DMS 273 treated with DMSO at 0.1 percent for 48 hours (cell line): ENCODE results near the gene KLHL12.
A peak's percentile ranks its signal among the peaks of the same experiment; 100 is the strongest.

Experiments used
- DNase-seq: peaks from one replicate; lab custom pipeline; 2025; lab: John Stamatoyannopoulos, UW

KLHL12 gene

DNA sequence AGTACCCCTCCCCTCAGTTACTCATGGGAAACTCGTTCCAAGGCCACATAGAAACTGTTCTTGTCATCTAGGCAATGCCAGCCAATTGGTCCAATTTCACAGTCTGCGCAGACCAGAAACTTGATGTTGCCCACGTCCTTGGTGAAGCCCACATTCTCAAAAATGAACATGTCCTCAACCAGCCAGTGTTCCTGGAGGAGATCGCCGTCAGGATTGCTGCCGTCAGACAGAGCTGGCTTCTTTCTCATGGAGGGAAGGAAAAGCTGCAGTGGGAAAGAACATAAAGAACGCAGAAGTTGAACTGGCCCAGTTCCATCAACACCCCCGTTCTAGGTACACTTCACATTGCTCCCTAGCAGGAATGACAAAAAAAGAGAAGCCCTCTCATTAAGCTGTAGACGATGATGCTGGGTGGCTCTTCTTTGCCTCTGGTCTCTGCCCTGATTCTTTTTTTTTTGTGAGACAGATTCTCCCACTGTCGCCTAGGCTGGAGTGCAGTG, 46.0 kb downstream of the KLHL12 start:
- no peak for DNase-seq

DNA sequence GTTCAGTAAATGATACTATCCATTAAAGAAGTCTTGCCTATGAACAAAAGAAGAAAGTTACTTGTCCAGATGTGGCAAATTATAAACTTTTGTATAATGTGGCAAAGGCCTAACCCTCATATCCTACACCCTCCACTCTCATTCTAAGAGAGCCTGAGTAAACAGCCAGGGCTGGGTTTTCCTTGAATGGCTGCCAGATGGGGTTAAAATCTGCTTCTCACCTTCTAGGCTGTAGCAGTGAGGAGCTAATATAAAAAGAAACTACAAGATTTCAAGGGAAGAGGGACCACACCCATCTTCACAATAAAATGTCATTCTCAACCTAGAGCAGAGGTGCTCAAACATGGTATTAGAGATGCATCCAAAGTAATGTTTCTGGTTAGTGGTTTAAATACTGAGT, 47.0 kb downstream of the KLHL12 start:
- no peak for DNase-seq

DNA sequence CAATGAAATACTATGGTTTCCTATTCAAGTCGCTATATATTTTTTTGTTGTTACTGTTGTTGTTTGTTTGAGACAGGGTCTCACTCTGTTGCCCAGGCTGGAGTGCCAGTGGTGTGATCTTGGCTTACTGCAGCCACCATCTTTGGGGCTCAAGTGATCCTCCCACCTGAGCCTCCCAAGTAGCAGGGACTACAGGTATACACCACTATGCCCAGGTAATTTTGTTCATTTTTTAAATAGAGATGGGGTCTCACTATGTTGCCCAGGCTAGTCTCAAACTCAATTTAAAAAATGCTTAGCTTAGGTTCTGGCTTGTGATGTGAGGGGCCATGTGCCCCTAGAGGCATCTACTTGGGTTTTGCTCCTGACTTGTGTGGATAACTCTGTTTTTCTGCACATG, 47.9 kb downstream of the KLHL12 start:
- DNase-seq, result no peak

DNA sequence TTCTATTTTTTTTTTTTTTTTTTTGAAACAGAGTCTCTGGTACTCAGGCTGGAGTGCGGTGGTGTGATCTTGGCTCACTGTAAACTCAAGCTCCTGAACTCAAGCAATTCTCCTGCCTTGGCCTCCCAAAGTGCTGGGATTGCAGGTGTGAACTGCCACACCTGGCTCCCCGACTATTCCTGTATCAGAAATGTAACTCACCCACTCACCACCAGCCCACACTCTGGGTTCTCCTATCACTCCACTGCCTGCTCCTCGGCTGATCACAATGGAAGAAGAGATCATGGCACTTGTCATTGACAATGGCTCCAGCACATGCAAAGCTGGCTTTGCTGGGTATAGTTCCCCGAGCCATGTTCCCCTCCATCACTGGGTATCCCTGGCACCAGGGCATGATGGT, 54.0 kb downstream of the KLHL12 start:
- DNase-seq, result no peak

DNA sequence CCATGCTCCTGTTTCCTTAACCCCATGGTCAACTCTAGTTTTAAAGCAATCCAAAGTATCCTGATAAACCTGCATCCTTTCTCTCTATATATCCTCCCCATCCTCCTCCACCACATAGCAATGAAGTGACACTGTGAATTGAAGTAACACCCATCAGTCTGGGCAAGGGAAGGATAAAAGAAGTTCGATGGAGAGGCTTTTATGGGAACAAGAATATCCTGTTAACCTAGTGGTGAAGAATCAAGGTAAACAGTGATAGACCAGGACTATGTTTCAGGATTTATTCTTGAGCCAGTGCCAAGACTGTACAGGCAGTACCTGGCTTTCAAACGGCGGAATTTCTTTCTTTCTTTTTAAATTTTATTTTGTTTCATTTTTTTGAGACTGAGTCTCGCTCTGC, 55.7 kb downstream of the KLHL12 start:
- DNase-seq, result no peak

DNA sequence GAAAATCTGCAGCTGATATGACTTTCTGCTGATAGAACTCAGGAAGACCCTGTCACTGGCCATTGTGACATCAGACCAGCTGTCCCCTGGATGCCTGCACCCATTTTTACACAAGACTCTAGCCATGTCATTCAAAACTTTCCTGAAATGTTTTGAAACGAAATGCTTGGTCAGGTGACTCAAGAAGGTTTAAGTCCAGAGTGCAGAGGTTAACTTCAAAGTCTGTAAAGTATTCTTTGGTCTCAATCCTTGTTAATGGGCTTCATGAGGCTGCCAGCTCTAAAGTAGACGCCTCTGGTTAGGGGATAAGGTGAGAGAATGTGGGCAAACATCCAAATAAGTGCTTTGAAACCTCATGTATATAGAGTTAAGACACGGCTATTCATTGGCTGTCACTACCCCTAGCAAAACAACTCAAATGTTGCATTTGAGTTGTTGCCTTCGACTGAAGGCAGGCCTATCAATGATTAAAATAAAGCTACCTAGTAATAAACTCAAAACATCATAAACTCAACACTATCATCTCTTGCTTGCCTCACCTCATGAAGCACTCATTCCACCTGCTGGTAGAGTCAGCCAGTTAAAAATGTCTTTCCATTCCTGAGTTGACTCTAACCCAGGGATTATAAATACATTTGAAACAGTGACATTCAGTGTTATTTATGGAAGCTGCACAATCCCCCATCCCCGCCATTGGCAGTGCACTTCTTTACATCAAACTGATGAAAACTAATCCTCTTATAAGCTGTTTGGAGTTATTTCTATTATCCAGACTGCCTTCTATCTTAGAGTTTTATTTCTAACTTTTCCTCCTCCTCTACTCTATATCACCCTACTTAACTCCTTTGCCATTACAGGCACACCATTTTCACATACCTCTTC, 64.1 kb downstream of the KLHL12 start:
- no peak for DNase-seq

DNA sequence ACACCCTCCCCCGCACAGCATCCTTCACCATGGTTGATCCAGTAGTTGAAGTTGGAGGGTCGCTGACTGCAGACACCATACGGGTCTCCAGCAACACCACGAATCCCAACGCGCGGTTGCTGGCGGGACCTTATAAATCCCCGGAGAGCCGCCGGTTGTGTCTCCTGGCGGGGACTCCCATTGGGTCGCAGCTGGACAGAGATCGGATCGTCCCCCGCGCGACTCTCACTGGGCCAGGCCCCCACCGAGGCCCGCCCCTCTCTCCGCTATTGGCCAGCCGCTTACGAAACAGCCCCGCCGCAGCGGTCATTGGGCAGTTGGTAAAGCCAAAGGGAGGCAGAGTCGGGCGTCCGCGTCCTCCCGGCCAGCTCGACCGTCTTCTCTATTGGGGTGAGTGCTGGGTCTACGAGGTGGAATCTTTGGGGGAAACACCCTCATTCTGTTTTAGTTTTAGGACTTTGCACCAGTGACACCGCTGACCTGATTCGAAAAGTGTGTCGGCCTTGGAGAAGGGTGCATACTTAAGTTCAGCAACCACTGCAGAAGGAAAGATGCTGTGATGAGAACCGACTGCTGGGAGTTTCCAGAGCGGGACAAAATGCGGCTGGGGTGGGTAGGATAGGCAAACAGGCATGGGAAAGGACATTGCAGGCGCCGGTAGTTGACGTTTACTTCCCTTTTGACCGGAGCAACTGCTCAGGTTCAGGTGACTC, 65.5 kb downstream of the KLHL12 start:
- peak; percentile 59 for DNase-seq

DNA sequence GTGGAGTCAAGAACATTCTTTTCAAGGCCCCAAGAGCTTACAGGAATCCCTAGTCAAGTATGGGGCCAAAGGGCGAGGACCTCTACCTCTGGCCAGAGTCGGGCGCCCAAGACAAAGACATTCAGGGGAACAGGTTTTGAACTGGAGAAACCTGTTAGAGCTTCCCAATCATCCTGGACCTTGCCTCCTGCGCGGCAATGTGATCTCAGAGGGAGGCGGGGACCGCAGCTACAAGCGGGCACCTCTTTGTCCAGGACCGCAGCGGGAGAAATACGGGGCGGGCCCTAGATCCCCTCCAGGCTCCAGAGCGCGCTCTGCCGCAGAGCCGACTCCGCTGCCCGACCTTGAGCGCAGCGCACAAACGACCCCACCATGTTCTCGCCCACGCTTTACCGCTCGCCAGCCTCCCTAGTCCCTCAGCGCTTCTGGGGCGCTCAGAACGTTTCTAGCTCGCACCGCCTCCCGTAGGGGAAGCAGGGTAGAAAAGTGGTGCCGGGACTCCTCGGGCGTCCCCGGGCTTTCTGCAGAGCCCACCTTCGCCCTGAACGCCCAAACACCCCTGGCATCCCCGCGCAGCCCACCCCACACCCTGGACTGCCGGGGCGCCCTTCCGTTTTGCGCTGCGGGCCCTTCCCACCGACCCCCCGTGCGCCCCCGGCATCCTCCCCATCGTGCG, 66.2 kb downstream of the KLHL12 start:
- peak; percentile 12 for DNase-seq

DNA sequence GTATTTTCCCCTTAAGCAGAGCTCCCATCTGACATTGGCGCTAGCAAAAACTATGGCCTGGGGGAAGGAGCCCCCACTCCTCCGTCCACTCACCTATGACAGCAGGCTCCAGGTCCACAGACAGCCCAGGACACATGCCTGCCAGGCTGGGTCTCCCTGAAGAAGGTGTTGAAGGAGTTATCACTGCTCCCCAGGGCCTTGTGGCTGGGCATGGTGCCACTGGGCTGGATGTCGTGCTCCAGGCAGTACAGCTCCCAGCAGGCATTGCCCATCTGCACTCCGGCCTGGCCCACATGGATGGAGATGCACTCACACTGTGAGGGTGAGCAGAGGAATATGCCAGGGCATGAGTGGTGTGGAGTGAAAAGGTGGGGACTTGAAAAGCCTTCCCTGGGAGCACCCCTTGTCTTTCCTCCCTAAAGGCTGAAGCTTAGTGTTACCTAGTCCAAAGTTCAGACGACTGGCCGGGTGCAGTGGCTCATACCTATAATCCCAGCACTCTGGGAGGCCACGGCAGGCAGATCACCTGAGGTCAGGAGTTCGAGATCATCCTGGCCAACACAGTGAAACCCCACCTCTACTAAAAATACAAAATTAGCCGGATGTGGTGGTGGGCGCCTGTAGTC, 68.1 kb downstream of the KLHL12 start:
- DNase-seq, result no peak

DNA sequence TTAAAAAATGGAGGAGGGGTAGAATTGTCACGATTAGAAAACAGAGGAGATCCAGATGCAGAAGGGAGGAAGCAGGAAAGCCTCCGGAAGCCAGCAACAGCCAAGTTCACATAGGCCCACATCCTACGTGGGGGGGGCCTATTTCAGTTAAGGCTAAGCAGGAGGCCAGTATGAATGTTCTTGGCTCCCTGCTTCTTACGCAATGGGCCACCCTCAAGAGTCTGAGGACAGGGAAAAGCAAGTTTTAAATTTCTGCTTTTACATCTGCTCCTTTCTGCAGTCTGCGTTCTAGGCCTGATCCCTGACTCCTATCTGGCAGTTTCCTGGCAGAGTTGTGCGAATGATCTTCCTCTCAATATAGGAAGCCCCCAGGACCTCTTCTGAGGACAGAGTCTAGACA, 68.7 kb downstream of the KLHL12 start:
- DNase-seq, result no peak

DNA sequence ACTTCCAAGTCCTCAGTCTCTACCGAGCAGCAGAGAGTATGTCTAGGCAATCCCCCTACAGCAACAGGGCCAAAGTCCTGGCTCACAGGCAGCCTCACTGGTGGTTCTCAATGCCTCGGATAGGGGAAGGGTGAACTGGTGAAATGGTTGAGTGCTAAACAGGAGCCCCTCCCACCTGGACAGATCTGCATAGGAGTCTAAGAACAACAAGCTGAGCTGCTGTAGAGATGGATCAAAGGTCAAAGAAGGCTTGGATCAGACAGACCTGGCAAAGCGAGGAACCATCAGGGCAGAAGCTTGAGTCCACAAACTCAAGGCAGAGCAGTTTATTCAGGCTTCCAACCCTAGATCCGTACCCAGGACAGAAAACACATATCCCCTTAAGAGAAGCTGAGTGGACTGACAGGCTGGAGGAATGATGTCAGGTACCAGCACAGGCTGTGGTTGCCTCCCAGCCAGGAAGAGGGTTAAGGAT, 69.9 kb downstream of the KLHL12 start:
- DNase-seq, result no peak

DNA sequence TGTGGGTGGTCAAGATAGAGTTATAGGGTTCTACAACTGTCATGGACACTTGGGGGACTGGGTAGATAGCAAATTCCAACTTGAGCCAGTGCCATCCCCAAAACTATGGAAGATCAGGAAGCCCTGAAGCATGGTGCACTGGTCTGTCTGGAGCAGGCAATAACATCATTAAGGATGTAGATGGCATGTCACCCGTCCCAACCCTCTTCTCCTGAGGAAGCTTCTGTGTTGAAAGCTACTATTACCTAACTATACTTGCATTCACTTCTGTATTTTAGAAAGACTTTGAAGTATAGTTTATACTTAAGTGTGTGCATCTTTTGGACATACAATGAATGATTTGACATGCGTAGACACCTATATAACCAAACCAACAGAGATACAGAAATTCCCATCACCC, 71.0 kb downstream of the KLHL12 start:
- no peak for DNase-seq

DNA sequence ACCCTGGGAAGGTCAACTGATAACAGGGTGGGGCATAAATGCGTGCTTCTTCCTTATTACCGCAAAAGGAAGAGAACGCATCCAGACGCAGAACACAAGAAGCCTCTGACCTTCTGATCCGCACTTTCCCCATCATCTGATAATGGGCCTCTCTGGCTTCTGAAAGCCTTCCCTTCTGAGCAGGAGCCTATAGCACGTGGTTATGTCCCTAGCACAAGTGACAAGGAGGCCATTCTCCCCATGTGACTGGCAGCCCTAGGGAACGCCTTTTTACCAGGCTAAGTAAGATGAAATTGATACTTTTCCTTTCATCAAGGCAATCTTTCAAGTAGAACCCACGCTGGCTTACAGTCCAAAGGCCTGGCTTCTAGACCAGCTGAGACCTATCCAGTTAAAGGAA, 72.2 kb downstream of the KLHL12 start:
- DNase-seq, result no peak

DNA sequence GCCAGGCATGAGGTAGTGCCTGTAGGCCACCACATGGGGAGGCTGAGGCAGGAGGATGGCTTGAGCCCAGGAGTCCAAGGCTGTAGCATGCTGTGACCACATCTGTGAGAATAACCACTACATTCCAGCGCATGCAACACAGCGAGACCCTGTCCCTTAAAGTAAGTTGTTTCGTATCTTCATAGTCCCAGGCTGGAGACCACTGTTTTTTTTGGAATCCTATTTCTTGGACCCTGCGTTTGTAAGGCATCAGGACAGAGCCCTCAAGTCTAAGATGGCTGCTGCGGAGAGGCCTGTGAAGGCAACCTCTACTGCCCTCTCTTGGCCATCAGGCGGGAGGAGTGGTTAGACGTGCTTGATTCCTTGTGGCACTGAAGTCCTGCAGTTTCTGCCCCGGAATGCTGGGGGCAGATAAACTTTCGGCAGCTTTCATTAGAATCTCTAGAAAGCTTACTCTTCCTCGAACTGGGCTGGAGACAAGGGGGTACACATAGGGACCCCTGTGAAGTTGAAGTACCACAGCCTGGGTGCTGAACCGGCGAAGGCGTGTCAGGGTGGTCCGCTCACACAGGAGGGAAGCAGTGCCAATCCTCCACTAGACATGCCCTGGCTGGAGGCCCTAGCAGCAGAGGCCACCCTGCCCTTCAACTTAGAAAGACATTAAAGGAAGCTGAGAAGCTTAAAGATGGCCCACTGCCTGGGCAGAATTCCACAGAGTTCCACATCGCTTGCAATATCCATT, 74.7 kb downstream of the KLHL12 start:
- DNase-seq, result no peak

DNA sequence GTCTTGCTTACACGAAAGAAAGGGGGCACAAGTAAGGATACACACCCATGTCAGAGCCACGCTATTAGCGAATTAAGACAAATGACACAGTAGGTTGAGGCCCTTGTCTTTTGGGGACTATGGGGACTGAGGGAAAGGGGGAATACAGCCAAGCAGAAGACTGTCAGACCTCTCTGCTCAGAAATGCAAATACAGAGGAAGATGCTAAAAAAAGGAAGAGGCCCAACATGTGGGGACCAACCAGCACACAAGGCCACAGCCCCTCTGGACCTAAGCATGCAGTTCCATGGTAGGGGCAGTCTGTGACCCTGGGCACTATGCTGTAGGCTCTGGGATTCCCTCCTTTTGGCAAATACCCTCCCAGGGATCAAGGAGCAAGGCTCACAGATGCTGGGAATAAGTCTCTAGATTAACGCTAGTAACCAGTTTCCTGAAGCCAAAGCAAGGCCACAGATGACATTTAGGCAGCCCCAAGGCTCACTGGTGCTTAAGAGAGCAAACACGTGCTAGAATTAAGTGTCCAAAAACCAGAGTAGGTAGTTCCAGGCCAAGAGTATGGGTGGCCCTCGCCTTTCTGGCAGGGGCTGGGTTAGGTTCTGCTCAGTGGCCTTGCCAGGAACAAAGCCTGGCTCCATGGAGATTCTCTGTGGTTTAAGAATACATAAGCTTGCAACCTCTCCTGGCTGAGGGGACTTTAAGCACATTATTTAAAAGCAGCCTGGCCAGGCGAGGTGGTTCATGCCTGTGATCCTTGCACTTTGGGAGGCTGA, 76.3 kb downstream of the KLHL12 start:
- DNase-seq, result no peak

DNA sequence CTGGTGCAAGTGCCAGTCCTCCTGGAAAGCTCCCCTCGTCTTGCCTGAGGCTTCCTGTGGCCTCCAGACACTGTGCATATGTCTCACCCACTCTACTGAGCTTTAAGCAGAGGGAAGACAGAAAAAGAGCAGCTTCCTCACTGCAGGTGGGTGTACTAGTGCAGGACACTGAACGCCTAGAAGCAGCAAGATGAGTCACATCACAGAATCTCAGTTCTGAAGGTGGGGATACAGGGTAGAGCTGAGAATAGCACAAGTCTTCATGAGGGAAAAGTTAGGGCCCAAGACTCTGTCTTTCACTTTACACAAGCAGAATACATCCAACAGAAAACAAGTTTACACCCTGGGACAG, 78.9 kb downstream of the KLHL12 start:
- no peak for DNase-seq

DNA sequence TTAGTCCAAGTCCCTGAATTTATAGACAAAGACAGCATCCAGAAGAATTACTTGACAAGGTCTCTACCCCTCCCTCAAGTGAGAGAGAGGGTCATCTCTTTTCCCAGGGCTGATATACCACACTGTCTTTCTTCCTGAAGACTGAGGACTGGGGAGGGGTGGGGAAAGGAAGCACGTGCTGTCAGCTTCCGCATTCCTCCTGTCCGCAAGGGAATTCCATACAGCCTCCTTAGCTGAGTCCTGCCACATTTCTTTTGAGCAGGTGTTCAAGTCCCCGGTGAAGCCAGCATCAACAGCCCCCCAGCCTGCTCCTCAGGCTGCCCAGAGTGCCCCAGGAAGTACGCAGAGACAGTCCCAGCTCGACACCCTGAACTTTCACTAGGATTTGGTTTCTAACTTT, 82.1 kb downstream of the KLHL12 start:
- no peak for DNase-seq

DNA sequence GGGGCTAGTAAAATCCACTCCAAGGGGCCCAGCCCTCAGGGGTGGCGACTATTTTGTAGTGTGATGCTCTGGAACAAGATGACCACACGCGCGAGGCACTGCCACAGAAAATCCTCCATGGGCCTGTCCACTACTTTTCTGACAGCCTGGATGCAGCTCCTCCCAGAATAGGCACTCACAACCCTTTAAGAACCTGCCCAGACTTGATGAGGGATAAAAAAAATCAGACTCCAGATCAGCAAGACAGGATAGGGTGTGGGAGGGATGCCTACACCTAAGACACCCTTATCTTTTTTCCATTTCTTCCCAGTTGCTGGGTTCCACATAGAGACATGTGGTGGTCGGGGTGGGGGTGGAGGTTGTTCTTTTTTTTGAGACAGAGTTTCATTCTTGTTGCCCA, 82.8 kb downstream of the KLHL12 start:
- DNase-seq, result no peak

DNA sequence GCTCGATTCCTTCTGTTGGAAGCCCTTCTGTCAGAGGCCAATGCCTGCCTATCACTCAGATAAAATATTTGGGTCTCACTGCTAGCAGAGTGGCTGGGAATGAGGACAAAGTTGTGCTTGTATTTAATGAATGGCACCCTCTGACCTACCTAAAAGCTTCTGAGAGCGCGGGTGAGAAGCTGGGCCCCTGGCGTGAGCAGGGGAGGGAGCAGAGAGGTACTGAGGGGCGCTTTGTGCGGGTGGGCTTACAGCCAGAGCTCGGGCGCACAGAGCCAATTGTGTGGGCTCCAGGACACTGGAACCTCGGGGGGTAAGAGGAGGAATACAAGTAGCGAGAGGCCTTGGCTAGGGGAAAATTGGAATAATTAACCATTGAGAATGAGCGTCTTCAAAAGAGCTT, 84.0 kb downstream of the KLHL12 start:
- DNase-seq, result no peak
